T-helper 2 cell treated with Interferon-gamma antibody and Interleukin-4, amounts not matched to agents 100 ng/mL and 5 ng/mL, for 36 hours (primary cell): ENCODE data around the gene LRRC2. TPM values are rescaled to one million over a fixed set of nuclear protein-coding genes. Genes with fewer than 3 reads are reported as not detected.
"Not testable (repeated sequence)": the region's sequence is repeated elsewhere in the genome, so short reads cannot be mapped to it uniquely, and the experiment has no call there.

Experiments used
- intact Hi-C: fragments of 100-400 bp; cut with micrococcal nuclease; formaldehyde crosslinking; loops from one replicate; pipeline ENCODE4 v1.15.1; 2023
- total RNA-seq: library from RNA; stranded (reverse); gene quantifications from 2 replicates; pipeline ENCODE4 v1.2.3, GENCODE V29; 2022

Gene LRRC2
- total RNA-seq, 1 donor from 2014 or later: not detected

- intact Hi-C loops: loop anchor here (5.0 kb wide), 1 partner anchor 626 kb away; the partner anchor contains the start of gene SETD2
Observed at GRCh38 chr3:46536758-46537157, 29.3 kb downstream of the LRRC2 start.

DNA sequence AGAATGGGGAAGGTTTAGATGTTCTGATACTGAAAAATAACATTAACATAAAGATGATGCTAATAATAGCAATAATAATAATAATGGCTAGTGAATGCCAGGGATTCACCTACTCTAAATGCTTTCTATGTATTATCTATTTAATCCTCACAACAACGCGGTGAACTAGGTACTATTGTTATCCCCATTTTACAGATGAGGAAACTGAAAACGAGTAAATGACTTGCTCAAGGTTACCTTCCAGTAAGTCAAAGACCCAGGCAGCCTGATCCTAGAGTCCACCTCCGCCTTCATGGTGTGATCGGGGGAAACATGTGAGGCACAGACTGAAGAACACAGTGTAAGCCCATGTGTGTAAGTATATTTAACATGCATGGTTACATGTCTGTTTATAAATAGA lies 30.4 kb downstream of the LRRC2 start:
- intact Hi-C loops: loop anchor here (5.0 kb wide), 1 partner anchor 627 kb away; the partner anchor contains the start of gene SETD2

- intact Hi-C loops: no loop called here
Observed at GRCh38 chr3:46533091-46533490, 33.0 kb downstream of the LRRC2 start.

GRCh38 chr3:46527239-46527638 lies 38.9 kb downstream of the LRRC2 start:
- intact Hi-C loops: no loop called here

DNA sequence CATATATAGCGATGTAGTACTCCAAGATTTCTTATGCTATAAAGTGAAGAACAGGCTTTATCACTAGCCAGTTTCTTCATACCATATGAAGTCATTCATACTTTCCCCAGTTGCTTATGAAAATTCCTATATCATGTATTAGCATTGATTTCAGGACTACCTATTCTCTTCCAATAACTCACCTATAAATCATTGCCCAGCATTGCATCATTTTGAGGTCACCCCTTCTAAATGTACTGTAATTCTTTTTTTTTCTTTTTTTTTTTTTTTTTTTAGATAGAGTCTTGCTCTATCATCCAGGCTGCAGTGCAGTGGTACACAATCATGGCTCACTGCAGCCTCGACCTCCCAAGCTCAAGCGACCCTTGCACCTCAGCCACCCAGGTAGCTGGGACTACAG lies 41.3 kb downstream of the LRRC2 start:
- intact Hi-C loops: no loop called here

- intact Hi-C loops: no loop called here
Observed at GRCh38 chr3:46524008-46524407, 42.1 kb downstream of the LRRC2 start.

- intact Hi-C loops: no loop called here
Observed at GRCh38 chr3:46523556-46523955, 42.5 kb downstream of the LRRC2 start.

GRCh38 chr3:46522201-46522600 lies 43.9 kb downstream of the LRRC2 start:
- intact Hi-C loops: not testable (repeated sequence)

- intact Hi-C loops: no loop called here
Observed at GRCh38 chr3:46521096-46521495, 45.0 kb downstream of the LRRC2 start.

GRCh38 chr3:46520531-46520930 lies 45.6 kb downstream of the LRRC2 start:
- intact Hi-C loops: no loop called here

DNA sequence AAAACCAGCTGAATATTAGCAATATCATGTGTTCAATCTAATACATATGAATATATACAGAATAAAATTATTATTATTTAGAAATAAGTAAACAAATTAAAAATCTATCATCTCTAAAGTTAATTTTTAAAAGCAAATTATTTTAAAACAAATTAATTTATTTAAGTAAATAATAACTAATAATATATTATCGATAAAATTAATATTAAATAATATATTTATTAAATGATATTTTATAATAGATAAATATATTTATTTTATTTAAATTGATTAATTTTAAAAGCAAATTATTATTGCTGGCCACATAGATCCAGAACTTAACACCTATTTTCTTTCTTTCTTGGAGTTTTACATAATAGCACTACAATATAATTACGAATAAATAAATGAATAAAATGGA lies 46.1 kb downstream of the LRRC2 start:
- intact Hi-C loops: no loop called here

GRCh38 chr3:46517784-46518181 lies 48.3 kb downstream of the LRRC2 start:
- intact Hi-C loops: no loop called here

GRCh38 chr3:46517016-46517783 lies 48.9 kb downstream of the LRRC2 start:
- intact Hi-C loops: no loop called here

DNA sequence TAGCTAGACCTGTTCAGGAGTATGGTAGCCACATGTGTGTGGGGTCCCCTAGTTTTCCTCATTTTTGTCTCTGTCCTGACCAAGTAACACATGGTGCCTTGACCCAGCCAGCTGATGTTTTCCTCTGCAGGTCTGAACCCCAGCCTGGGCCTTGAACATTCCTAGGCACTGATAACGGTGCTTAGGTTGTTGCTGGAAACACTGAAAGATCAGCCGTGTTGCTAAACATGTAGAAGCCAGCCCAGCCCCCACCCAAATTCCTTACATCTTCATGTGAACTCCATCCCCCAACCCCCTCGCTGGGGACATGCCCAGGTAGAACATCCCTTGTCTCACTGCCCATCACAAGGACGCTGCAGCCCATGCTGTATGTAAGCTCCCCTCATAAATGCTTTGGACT lies 49.6 kb downstream of the LRRC2 start:
- intact Hi-C loops: no loop called here

- intact Hi-C loops: no loop called here
Observed at GRCh38 chr3:46512191-46512749, 53.8 kb downstream of the LRRC2 start.

DNA sequence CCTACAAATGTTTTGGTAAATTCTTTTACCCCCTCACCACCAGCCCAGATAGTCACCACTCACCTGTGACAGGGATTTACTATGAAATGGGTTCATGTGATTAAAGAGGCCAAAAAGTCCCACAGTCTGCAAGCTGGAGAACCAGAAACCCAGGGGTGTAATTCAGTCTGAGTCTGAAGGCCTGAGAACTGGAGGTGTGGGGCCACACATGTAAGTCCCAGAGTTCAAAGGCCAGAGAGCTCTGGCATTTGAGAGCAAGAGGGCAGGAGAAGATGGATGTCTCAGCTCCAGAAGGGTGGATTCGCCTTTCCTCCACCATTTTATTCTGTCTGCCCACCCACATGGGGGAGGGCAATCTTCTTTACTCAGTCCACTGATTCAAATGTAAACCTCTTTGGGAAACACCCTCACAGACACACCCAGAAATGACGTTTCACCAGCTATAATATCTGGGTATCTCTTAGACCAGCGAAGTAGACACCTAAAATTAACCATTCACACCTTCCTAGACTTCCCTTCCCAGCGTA lies 56.4 kb downstream of the LRRC2 start:
- intact Hi-C loops: no loop called here

- intact Hi-C loops: no loop called here
Observed at GRCh38 chr3:46508850-46509591, 57.1 kb downstream of the LRRC2 start.

- intact Hi-C loops: no loop called here
Observed at GRCh38 chr3:46506526-46506925, 59.6 kb downstream of the LRRC2 start.

GRCh38 chr3:46505953-46506352 lies 60.1 kb downstream of the LRRC2 start:
- intact Hi-C loops: no loop called here

DNA sequence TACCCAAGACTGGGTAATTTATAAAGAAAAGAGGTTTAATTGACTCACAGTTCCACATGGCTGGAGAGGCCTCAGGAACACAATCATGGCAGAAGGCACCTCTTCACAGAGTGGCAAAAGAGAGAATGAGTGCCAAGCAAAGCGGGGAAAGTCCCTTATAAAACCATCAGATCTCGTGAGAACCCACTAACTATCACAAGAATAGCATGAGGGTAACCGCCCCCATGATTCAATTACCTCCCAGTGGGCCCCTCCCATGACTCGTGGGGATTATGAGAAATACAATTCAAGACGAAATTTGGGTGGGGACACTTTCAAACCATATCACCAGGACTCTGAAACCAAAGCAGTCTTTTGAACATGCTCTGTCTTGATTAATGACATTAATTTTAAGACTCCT lies 61.3 kb downstream of the LRRC2 start:
- intact Hi-C loops: no loop called here

DNA sequence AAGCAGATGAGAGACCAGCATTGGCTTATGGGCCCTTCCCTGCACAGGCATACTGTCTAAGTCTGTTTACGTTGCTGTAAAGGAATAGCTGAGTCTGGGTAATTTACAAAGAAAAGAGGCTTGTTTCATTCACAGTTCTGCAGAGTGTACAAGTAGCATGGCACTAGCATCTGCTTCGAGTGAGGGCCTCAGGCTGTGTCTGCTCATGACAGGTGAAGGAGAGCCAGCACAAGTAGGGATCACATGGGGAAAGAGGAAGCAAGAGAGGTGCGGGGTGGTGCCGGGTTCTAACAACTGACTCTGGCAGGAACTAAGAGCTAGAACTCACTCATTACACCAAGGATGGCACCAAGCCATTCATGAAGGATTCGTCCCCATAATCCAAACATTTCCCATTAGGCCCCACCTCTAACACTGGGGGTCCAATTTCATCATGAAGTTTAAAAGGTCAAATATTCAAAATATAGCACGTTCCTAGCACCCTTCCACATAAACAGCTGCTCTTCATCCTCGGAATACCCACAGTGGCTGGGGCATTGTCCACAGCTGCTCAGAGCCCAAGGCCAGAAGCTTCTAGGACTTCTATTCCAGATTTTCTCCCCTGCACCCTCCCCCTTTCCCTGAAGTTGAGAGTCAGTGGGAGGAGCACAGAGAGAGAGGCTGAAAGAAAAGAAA lies 62.8 kb downstream of the LRRC2 start:
- intact Hi-C loops: no loop called here

DNA sequence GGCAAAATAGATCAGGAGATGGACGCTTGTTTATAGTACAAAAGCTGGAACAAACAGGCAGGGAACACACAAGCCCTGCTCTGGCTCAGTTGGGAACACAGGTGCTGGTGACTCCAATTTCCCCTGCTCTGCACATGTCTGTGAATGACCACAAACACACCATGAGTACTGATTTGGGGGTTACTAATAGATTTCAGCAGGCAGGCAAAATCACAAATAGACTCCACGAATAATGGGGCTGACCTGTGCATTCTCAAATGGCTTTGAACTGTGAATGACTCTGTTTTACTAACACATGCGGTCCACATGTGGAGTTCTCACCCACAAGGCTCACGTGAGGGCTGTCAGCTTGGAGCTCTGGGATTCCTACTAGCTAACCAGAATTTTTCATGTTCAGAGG lies 64.4 kb downstream of the LRRC2 start:
- intact Hi-C loops: no loop called here
